Duodenal mucosa (tissue), 2 donors: Measurements from ENCODE around the gene ADGRA3.
"Not testable (repeated sequence)": the region's sequence is repeated elsewhere in the genome, so short reads cannot be mapped to it uniquely, and the experiment has no call there.

Experiments used
- H3K27ac ChIP-seq: one replicate; pipeline ENCODE4 v1.7.0; 2013; ENCODE audit warnings: low read depth, low read length
- H3K27me3 ChIP-seq, 2 donors: one replicate each; pipeline ENCODE4 v1.7.0; 2013; ENCODE audit warnings: low read length in 2 of 2, control low read depth in 1 of 2; ENCODE audit not compliant: insufficient read depth in 2 of 2, control insufficient read depth in 1 of 2
- H3K36me3 ChIP-seq, 2 donors: one replicate each; pipeline ENCODE4 v1.7.0; 2013; ENCODE audit warnings: low read length in 2 of 2, control low read depth in 1 of 2; ENCODE audit not compliant: insufficient read depth in 2 of 2, control insufficient read depth in 1 of 2
- H3K4me1 ChIP-seq, 2 donors: one replicate each; pipeline ENCODE4 v1.7.0; 2013; ENCODE audit warnings: low read length in 2 of 2, control low read depth in 1 of 2; ENCODE audit not compliant: insufficient read depth in 2 of 2, control insufficient read depth in 1 of 2
- H3K4me3 ChIP-seq, 2 donors: one replicate each; pipeline ENCODE4 v1.7.0; 2013; ENCODE audit warnings: low read length in 2 of 2, low read depth in 1 of 2
- H3K9ac ChIP-seq, 2 donors: one replicate each; pipeline ENCODE4 v1.7.0; 2013; ENCODE audit warnings: low read length in 2 of 2, low read depth in 1 of 2
- H3K9me3 ChIP-seq, 2 donors: one replicate each; pipeline ENCODE4 v1.7.0; 2013; ENCODE audit warnings: low read length in 2 of 2, control low read depth in 1 of 2; ENCODE audit not compliant: control insufficient read depth in 1 of 2

The ADGRA3 gene

DNA sequence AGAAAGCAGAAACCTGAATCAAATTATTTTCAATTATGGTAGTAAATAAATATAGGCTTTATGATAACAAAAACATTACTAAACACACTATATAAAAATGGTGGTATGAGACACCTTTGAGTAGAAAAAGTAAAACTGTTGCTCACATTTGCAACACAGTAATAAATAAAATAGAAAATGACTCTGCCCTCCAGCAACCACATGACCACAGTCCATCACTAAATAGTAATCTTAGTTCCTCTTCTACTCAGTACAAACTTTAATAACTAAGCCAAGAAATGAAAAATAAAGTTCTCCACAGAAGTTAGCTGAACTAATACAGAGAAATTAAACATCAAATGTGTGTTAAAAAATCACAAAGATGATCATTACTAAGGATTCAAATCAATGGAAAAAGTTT lies 108.5 kb downstream of the ADGRA3 start:
- Histone ChIP-seq H3K9ac (no peak overlapping the region), H3K36me3 (peaks cover 5% of the 10 kb centered on the region in 2 donors), H3K27ac (no peak overlapping the region), H3K4me1 (no peaks in the 10 kb centered on the region), H3K27me3 (no peaks in the 10 kb centered on the region), H3K4me3 (no peak overlapping the region), H3K9me3 (no peaks in the 10 kb centered on the region)

DNA sequence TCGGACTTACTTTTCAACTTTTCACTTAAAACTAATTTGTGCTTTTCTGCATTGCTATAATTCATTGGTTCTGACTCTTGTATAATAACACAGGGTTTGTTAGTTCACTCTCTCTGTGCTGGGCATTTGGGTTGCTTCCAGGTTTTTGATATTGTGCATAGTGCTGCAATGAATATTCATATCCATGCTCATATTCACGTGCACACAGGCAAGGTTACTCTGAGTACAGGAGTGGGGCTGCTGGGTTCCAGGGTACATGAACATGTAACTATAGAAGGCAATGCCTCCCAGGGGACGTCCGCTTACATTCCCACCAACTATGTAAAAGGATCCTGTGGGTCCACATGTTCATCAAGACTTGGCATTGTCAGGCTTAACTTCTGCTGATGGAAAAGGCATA lies 117.2 kb downstream of the ADGRA3 start:
- peaks cover 4% of the 10 kb centered on the region in 2 donors for H3K36me3 ChIP-seq
- no peaks in the 10 kb centered on the region for H3K9me3 ChIP-seq
- H3K27me3 ChIP-seq: no peaks in the 10 kb centered on the region
- H3K27ac ChIP-seq: no peak overlapping the region
- H3K9ac ChIP-seq: no peak overlapping the region
- H3K4me3 ChIP-seq: no peak overlapping the region
- no peaks in the 10 kb centered on the region for H3K4me1 ChIP-seq

DNA sequence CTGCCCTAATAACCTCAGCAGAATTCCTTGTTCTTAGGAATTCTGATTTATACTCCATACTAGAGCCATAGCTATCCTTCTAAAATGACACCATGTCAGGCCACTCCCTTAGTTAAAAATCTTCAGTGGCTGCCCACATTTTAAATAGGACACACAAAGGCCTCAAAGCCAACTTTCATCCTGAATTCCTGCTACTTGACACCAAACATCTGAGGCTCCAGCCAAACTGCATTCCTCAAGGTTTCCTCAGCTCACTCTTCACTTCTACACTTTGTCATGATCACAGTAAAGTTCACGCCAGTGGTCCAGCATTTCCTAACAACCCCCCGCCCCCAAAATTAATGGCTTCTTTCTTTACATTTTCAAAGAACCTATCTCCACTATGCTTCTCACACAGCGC lies 124.3 kb downstream of the ADGRA3 start:
- Histone ChIP-seq H3K4me1 (no peaks in the 10 kb centered on the region), H3K27ac (no peak overlapping the region), H3K36me3 (peaks cover 4 to 11% of the 10 kb centered on the region in 2 donors), H3K9me3 (no peaks in the 10 kb centered on the region), H3K9ac (no peak overlapping the region), H3K4me3 (no peak overlapping the region), H3K27me3 (no peaks in the 10 kb centered on the region)

DNA sequence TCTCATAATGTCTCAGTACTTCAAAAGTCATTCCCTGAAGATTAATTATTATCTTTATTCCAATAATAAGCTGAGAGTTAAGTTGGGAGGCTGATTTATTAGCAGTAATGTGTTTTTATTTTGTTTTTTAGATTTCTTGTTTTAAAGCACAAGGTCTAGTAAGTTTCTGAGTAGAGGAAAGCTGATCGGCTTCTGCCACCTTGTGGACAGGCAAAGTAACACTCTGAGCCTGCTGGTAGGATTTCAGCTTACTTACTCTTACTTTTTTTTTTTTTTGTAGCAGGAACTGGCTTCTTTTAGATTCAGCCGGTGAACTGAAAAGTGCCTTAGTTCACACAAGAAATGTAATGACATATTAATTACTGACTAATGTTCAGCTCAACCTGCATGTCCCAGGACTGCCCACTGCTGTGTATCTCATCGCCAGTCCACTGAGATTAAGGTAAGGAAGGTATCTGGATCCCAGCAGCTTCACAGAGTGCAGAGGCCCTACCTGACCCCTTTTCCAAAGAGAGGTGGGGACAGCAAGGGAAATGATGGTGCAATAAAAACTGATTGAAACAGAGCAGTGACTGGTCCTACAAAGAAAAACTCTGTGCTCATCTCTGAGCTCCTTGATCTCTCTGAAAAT lies 126.5 kb downstream of the ADGRA3 start:
- H3K4me1 ChIP-seq: no peaks in the 10 kb centered on the region
- H3K27me3 ChIP-seq: no peaks in the 10 kb centered on the region
- no peak overlapping the region for H3K27ac ChIP-seq
- H3K36me3 ChIP-seq: peaks cover 4 to 11% of the 10 kb centered on the region in 2 donors
- H3K9me3 ChIP-seq: no peaks in the 10 kb centered on the region
- H3K4me3 ChIP-seq: no peak overlapping the region
- no peak overlapping the region for H3K9ac ChIP-seq

DNA sequence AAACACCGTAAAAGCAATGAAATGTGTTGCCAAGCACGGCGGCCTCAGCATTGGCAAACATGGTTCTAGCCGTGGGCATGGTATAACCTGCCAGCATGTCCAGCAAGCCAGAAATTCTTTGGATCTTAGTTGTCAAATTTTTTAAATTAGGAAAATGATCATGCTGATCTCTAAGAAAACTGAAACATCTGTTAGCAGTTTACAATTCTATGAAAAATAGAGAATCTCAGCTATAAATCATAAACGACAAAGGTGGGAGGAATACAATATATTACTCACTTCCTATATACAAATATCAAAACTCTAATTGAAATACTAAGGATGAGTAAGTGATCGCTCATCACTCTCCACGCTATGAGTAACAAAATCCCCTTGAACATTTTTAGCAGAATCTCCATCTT lies 130.3 kb downstream of the ADGRA3 start:
- H3K9me3 ChIP-seq: no peaks in the 10 kb centered on the region
- H3K4me3 ChIP-seq: no peak overlapping the region
- no peak overlapping the region for H3K9ac ChIP-seq
- H3K27ac ChIP-seq: no peak overlapping the region
- peaks cover 4 to 11% of the 10 kb centered on the region in 2 donors for H3K36me3 ChIP-seq
- no peaks in the 10 kb centered on the region for H3K4me1 ChIP-seq
- H3K27me3 ChIP-seq: no peaks in the 10 kb centered on the region

DNA sequence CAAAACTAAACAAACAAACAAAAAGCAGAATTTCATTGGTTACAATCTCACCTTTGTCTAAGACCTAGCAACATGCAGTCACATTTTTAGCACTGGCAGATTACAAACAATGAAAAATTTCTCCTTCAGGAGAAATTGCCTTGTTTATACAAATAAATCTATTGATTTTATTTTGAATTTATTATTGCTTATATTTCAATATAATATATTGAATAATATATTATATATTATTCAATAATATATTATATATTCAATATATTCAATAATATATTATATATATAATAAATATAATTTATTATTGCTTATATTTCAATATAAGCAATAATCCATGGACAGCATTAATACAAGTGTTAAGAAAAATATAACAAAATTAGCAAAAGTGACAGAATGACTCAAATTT lies 131.7 kb downstream of the ADGRA3 start:
- Histone ChIP-seq H3K27me3 (no peaks in the 10 kb centered on the region), H3K27ac (no peak overlapping the region), H3K4me3 (no peak overlapping the region), H3K9me3 (no peaks in the 10 kb centered on the region), H3K9ac (no peak overlapping the region), H3K4me1 (no peaks in the 10 kb centered on the region), H3K36me3 (peaks cover 4 to 11% of the 10 kb centered on the region in 2 donors)

DNA sequence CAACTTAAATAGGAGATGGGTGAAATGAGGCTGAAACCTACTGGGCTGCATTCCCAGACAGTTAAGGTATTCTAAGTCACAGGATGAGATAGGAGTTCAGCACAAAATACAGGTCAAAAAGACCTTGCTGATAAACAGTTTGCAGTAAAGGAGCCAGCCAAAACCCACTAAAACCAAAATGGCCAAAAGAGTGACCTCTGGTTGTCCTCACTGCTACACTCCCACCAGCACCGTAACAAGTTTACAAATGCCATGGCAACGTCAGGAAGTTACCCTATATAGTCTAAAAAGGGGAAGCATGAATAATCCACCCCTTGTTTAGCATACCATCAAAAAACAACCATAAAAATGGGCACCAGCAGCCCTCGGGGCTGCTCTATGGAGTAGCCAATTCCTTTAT lies 133.7 kb downstream of the ADGRA3 start:
- H3K4me1 ChIP-seq, H3K4me3 ChIP-seq, H3K27me3 ChIP-seq, H3K9ac ChIP-seq, H3K36me3 ChIP-seq, H3K9me3 ChIP-seq, H3K27ac ChIP-seq: not testable (repeated sequence)

DNA sequence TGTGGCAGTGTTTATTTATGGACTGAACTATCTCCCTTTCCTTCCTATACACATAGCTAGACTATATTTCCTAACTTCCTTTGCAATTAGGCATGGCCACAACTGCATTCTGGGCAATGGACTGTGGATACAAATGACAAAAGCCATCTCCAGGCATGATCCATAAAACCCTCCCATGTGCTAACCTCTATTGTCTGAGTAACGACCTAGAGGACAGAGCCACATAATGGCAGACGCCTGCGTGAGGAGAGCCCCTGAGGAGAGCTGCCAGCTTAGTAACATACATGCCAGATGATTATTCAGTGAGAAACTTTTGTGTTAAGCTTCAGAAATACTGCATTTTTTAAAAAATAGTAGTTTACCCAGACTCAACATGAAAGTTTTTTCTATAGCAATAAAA lies 142.9 kb downstream of the ADGRA3 start:
- Histone ChIP-seq H3K4me3 (no peak overlapping the region), H3K9ac (no peak overlapping the region), H3K36me3 (no peaks in the 10 kb centered on the region), H3K9me3 (no peaks in the 10 kb centered on the region), H3K27me3 (no peaks in the 10 kb centered on the region), H3K27ac (no peak overlapping the region), H3K4me1 (no peaks in the 10 kb centered on the region)

DNA sequence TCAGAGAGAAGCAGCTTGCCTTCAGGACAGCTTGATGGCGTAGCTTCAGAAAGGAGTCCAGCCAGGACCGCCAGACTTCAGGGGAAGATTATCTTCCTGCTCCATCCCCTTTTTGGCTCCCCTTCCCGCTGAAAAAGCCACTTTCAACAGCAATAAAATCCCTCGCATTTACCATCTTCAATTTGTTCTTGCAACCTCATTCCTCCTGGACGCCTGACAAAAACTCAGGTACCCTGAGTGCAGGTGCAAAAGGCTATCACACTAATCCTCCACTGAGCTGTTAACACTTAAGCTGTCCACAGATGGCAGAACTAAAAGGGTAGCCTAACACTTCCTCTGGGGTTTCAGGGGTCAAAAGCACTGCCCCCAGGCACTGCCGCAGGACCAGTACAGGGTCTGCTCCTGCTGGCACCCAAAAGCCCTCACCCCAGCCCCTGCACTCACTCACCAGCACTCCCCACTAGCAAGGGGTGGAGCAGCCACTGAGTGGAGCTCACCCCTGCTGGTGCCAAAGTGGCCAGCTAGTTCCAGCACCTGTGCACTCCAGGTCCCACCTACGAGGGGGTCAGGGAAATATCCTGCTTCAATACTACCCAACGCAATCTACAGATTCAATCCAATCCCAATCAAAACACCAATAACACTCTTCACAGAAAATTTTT lies 145.8 kb downstream of the ADGRA3 start:
- H3K4me3 ChIP-seq: no peak overlapping the region
- H3K27me3 ChIP-seq: no peaks in the 10 kb centered on the region
- H3K27ac ChIP-seq: no peak overlapping the region
- H3K9ac ChIP-seq: no peak overlapping the region
- no peaks in the 10 kb centered on the region for H3K9me3 ChIP-seq
- no peaks in the 10 kb centered on the region for H3K36me3 ChIP-seq
- no peaks in the 10 kb centered on the region for H3K4me1 ChIP-seq

DNA sequence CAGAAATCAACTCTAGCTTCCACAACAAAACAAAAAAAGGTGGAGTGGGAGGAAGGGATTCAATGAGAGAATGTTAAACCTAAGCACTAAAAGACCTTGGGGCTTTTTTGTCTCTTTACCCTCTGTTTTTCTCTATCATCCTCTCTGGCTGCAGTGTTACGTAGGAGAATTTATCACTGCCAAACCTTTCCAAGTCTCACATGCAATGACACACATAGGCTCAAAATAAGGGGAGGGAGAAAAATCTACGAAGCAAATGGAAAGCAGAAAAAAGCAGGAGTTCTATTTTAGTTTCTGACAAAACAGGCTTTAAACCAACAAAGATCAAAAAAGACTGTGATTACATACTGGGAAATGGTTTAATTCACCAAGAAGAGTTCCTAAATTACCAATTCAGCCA lies 152.1 kb downstream of the ADGRA3 start:
- Histone ChIP-seq H3K9ac (no peak overlapping the region), H3K4me3 (no peak overlapping the region), H3K27me3 (no peaks in the 10 kb centered on the region), H3K27ac (no peak overlapping the region), H3K9me3 (no peaks in the 10 kb centered on the region), H3K4me1 (no peaks in the 10 kb centered on the region), H3K36me3 (no peaks in the 10 kb centered on the region)
